ENCODE results near the gene PDCD7.
"Not testable (repeated sequence)": the region's sequence is repeated elsewhere in the genome, so short reads cannot be mapped to it uniquely, and the experiment has no call there.

- TF ChIP-seq CTCF, POLR2A (IDR thresholded peaks at IDR 0.05): not testable (repeated sequence)
Observed at GRCh38 chr15:65093793-65094170, 39.8 kb downstream of the PDCD7 start.

Measured in Peyer's patch (tissue), 4 donors.